Left lung (tissue), 10 donors: ENCODE measurements around the gene USB1. TPM values are rescaled to one million over a fixed set of nuclear protein-coding genes. Genes with fewer than 3 reads are reported as not detected.

Source experiments
- ATAC-seq: fragments of 200-7000 bp; cut with Tn5 transposase; one replicate; pipeline ENCODE4 v1.9.1; 2020; ENCODE audit warnings: moderate library complexity
- DNase-seq, 4 donors: peaks; one replicate each; pipeline ENCODE4 v3.0.0-alpha.2; 2013 to 2020
- H3K27ac ChIP-seq, 2 donors: fragments of 200-600 bp; sonication (generic) in 1 of 2; one replicate each; pipeline versions ENCODE4 v1.5.0 to v1.8.0; 2020 to 2021
- H3K27me3 ChIP-seq, 2 donors: fragments of 200-600 bp; sonication (generic) in 1 of 2; one replicate each; pipeline versions ENCODE4 v1.5.0 to v1.8.0; 2020 to 2021
- H3K36me3 ChIP-seq, 2 donors: fragments of 200-600 bp; sonication (generic) in 1 of 2; one replicate each; pipeline versions ENCODE4 v1.5.0 to v1.8.0; 2020 to 2021
- H3K4me1 ChIP-seq, 2 donors: fragments of 200-600 bp; one replicate each; pipeline ENCODE4 v1.8.0; 2021
- H3K4me3 ChIP-seq, 2 donors: fragments of 200-600 bp; sonication (generic) in 1 of 2; one replicate each; pipeline versions ENCODE4 v1.5.0 to v1.8.0; 2020 to 2021; ENCODE audit warnings: mild to moderate bottlenecking in 1 of 2
- H3K9me3 ChIP-seq, 2 donors: fragments of 200-600 bp; sonication (generic) in 1 of 2; one replicate each; pipeline versions ENCODE4 v1.5.0 to v1.8.0; 2020 to 2021
- CTCF ChIP-seq, 2 donors: fragments of 200-600 bp; sonication (generic) in 1 of 2; IDR thresholded peaks; one replicate each; pipeline versions ENCODE4 v1.5.0 to v1.8.0; 2021; ENCODE audit warnings: antibody characterized with exemption in 2 of 2
- intact Hi-C, 2 donors: fragments of 100-400 bp; cut with DNase I; formaldehyde crosslinking; loops; one replicate each; pipeline versions ENCODE4 v1.11.2 to v1.14.2; 2022
- polyA plus RNA-seq, 6 donors: library from polyadenylated mRNA; unstranded; fragments of 120-200 nt; gene quantifications; one replicate each; pipeline ENCODE4 v1.2.1, GENCODE V29; 2013; ENCODE audit not compliant: insufficient read length in 6 of 6
- total RNA-seq, 2 donors: library from RNA; stranded (reverse); fragmentation: NEBNext Ultra II Directional; extraction: Animal tissue kit (Norgen Biotek cat#: 25700); gene quantifications; one replicate each; pipeline ENCODE4 v1.2.1, GENCODE V29; 2021
- donor health status: DM: no; HTN: yes; CAD: no.
- donor health status: DM: no; HTN: no; CAD: no.

The USB1 gene
- total and polyA plus RNA-seq, 8 donors: 21.5 to 50.9 (median 25.2) TPM

GRCh38 chr16:58041628-58041955 is 40.4 kb downstream of the USB1 start:
- ATAC-seq: no peak
- no peak for TF ChIP-seq CTCF (IDR thresholded peaks at IDR 0.05)
- peaks cover 0 to 54% of the 10 kb centered on the region in 2 donors for H3K36me3 ChIP-seq
- H3K4me3 ChIP-seq: no peak overlapping the region
- intact Hi-C loops: no loop called here
- H3K27ac ChIP-seq: no peak overlapping the region
- H3K4me1 ChIP-seq: no peaks in the 10 kb centered on the region
- no peaks in the 10 kb centered on the region for H3K27me3 ChIP-seq
- no peaks in the 10 kb centered on the region for H3K9me3 ChIP-seq
- DNase-seq: peak in 1 of 4 donors; percentile 65

GRCh38 chr16:58042001-58042885 is 41.0 kb downstream of the USB1 start:
- peaks cover 3 to 5% of the 10 kb centered on the region in 2 donors for H3K4me1 ChIP-seq
- no peaks in the 10 kb centered on the region for H3K27me3 ChIP-seq
- ATAC-seq (no peak), DNase-seq (peak in 1 of 4 donors; percentile 61)
- H3K27ac ChIP-seq: no peak overlapping the region
- H3K9me3 ChIP-seq: no peaks in the 10 kb centered on the region
- intact Hi-C loops: no loop called here
- peaks cover 0 to 54% of the 10 kb centered on the region in 2 donors for H3K36me3 ChIP-seq
- TF ChIP-seq CTCF (IDR thresholded peaks at IDR 0.05): no peak
- H3K4me3 ChIP-seq: no peak overlapping the region

GRCh38 chr16:58042886-58043515 is 41.8 kb downstream of the USB1 start:
- no peak overlapping the region for H3K27ac ChIP-seq
- H3K4me3 ChIP-seq: no peak overlapping the region
- H3K4me1 ChIP-seq: peaks cover 3 to 5% of the 10 kb centered on the region in 2 donors
- peak in 1 of 4 donors; percentile 61 for DNase-seq
- ATAC-seq: no peak
- H3K9me3 ChIP-seq: no peaks in the 10 kb centered on the region
- TF ChIP-seq CTCF (IDR thresholded peaks at IDR 0.05): no peak
- peaks cover 0 to 54% of the 10 kb centered on the region in 2 donors for H3K36me3 ChIP-seq
- intact Hi-C loops: no loop called here
- no peaks in the 10 kb centered on the region for H3K27me3 ChIP-seq

GRCh38 chr16:58043571-58044155 is 42.5 kb downstream of the USB1 start:
- intact Hi-C loops: no loop called here

More at GRCh38 chr16:58043571-58044155, 42.5 kb downstream of the USB1 start:
- peak in 1 of 4 donors; percentile 45 for DNase-seq
- H3K36me3 ChIP-seq: peaks cover 0 to 51% of the 10 kb centered on the region in 2 donors
- ATAC-seq: no peak
- H3K9me3 ChIP-seq: no peaks in the 10 kb centered on the region
- TF ChIP-seq CTCF (IDR thresholded peaks at IDR 0.05): no peak
- no peak overlapping the region for H3K4me3 ChIP-seq
- H3K27me3 ChIP-seq: no peaks in the 10 kb centered on the region
- no peak overlapping the region for H3K27ac ChIP-seq
- H3K4me1 ChIP-seq: peaks cover 3 to 5% of the 10 kb centered on the region in 2 donors
